ENCODE measurements around the gene RNU1-3.
"Not testable (repeated sequence)": the region's sequence is repeated elsewhere in the genome, so short reads cannot be mapped to it uniquely, and the experiment has no call there.

RNU1-3 gene

GRCh38 chr1:16666502-16667413, at the start of gene RNU1-3:
RNU1-3 (minus strand) TSS chr1:16666948.
- DNase-seq (ENCODE audit: low read depth in 2 of 2), result not testable (repeated sequence)

DNA sequence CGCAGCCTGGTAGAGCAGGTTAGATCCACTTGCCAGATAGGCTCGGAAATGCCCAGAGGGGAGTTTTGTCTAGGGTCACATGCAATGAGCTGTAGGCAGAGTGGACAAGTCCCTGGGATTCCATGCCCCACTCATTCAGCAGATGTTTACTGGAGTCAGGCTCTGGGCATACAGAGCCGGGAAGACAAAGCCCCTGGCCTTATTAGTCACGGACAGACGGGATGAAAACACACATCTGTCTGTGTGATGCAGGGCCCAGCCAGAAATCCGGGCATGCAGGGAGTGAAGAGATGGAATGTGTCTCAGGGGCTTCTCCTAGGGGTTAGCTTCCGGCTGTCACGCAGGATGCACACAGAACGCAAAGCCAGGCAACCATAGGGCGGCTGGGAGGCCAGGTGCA, 46.7 kb upstream of the RNU1-3 start:
- DNase-seq (ENCODE audit: low read depth in 2 of 2), result not testable (repeated sequence)

- DNase-seq (ENCODE audit: low read depth in 2 of 2), result not testable (repeated sequence)
Measured at GRCh38 chr1:16712984-16713383, 46.2 kb upstream of the RNU1-3 start.

DNA sequence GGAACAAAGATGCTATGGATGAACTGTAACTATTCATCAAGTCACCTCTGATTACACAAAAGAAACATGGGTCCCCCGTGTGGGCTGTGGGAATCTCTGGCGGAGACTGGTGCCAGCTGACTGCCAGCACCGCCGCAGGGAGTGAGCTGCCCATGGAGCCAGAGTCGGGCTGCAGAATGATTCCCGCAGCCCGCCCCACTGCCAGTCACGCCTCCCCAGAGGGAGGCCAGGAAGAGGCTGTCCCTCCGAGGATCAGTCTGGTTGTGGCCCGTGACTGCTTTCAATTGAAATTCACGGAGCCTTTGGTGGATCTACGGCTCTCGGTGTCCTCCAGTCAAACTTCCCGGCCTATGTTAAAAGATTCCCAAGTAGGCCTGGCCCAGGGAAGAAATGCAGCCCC, 45.8 kb upstream of the RNU1-3 start:
- not testable (repeated sequence) for DNase-seq (ENCODE audit: low read depth in 2 of 2)

DNA sequence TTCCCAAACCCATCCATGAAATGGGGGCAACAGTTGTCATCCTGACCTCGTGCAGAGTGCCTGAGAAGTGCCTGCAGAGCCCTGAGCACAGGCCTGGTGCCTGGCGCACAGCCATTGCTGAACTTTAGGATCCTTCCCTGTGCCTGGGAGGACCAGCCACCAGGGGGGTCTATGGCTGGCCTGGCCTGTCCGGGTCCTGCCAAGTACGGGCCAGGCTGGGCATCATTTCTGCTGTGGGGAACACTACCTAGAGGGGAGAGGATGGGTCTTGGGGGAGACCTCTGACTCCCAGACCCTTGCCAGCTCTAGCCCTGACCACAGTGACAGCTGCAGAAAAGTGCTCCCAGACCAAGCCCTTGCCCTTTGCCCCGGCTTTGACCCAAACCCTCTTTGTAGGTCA, 45.4 kb upstream of the RNU1-3 start:
- not testable (repeated sequence) for DNase-seq (ENCODE audit: low read depth in 2 of 2)

DNA sequence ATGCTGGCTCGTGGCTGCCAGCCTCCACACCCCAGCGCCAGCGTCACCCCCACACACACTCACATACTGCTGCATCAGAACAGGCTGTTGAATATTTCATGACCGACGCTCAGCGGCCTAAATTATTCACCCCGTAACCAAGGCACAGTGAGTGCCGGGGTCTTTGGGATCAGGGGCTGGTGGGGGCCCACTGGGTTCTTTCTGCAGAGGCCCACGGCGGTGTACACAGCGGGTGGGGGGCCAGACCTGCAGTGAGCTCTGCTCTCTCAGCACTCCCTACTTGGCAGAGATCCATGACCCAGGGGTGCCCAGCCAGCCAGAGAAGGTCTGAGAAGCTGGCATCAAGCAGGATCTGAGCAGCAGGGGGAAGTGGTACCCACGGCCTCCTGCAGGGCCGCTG, 43.9 kb upstream of the RNU1-3 start:
- DNase-seq (ENCODE audit: low read depth in 2 of 2), result not testable (repeated sequence)

GRCh38 chr1:16709659-16710087, 42.9 kb upstream of the RNU1-3 start:
- DNase-seq (ENCODE audit: low read depth in 2 of 2), result not testable (repeated sequence)

DNA sequence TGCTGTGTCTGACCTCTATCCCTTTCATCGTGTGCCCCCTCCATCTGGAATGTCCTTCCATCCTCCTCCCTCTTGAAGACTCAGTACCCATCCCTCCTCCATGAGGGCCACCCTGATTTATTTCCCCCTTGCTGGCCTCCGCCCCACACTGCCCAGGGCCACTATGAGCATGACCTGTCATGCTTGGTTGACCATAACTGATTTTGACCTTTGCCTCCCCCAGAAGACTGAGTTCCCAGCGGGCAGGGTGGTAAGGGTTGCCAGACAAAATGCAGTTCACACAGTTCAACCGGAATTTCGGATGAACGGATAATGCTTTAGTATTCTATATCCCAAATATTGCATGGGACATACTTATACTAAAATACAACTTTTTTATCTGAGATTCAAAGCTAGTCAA, 42.0 kb upstream of the RNU1-3 start:
- not testable (repeated sequence) for DNase-seq (ENCODE audit: low read depth in 2 of 2)

DNA sequence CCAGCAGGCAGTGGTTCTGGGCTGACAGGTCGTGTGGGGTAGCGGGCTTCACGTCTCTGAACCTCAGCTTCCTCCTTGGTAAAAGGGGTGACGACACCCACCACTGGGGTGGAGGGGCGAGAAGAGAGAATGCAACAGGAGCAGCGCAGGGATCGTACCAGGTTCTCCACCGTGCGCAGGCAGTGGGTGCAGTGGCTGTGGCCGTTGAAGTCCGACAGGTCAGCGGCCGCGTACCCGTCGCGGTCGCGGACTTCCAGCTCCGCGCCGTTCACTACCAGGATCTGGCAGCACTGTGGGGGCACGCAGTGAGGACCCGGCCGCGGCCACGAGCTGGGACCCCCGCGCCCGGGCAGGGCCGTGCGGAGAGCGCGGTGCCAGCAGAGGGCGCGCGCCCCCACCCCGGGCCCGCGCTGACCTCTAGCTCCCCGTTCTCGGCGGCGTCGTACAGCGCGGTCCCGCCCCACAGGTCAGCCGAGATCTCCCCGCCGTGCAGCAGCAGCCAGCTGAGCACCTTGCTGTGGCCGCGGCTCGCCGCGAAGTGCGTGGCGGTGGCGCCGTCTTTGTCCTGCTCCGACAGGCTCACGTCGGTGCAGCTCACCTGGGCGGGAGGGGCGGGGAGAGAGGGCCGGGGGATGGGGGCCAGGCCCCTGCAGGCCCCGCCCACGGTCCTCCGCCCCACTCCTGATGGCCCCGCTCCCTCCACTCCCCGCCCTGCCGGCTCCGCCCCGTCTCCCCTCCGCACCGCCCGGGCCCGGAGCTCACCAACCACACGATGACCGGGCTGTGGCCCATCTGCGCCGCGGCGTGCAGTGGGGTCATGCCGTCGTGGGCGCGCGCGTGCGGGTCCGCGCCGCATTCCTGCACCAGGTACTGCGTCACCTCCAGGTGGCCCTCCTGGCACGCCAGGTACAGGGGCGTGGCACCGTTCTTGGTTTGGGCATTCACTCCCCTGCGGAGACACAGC, 40.7 kb upstream of the RNU1-3 start:
- DNase-seq (ENCODE audit: low read depth in 2 of 2), result not testable (repeated sequence)

GRCh38 chr1:16706302-16706701, 39.6 kb upstream of the RNU1-3 start:
- not testable (repeated sequence) for DNase-seq (ENCODE audit: low read depth in 2 of 2)

DNA sequence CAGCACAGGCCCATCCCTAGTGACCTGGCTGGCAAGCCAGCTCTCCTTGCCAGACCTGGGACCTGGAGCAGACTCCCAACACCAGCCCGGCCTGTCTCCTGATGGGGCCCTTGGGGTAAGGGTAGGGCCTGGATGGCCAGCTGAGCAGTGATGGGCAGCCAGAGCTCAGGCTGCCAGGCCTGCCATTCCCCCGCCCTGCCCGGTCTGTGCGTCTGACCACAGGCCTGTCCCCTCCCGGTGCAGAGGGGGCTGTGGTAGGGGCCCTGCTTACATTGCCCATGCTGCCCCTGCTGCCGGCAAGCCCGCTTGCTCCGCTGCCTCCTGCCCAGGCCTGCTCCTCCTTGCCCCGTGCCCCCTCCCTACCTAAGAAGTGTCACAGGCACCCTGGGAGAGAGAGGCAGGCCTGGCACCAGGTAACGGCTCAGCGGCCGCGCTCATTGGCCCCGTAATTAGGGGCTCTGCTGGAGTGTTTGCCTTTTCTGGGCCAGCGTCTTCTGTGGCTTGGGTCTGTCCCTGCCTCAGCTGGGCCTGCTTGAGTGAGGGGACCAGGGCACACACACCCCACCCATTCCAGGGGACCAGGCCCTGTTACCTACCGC, 37.9 kb upstream of the RNU1-3 start:
- not testable (repeated sequence) for DNase-seq (ENCODE audit: low read depth in 2 of 2)

- DNase-seq (ENCODE audit: low read depth in 2 of 2), result not testable (repeated sequence)
Measured at GRCh38 chr1:16704076-16704475, 37.3 kb upstream of the RNU1-3 start.

DNA sequence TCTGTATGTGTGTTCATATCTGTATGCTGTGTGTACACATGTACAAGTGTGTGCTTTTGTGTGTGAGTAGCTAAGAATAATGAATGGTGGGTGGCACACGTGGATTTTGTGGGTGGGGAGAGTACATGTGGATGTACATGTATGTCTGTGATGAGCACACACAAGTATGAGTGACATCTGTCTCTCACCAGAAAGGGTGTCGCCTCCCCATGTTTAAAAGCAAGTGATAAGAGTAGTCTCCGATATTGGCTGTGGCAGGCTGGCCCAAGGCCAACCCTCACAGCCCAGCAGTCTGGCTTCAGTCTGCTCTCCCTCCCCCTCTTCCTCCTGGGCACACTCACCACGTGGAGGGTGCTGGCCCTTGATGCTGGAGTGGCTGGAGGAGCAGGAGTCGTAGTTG, 36.9 kb upstream of the RNU1-3 start:
- DNase-seq (ENCODE audit: low read depth in 2 of 2), result not testable (repeated sequence)

GRCh38 chr1:16703141-16703540, 36.4 kb upstream of the RNU1-3 start:
- not testable (repeated sequence) for DNase-seq (ENCODE audit: low read depth in 2 of 2)

- DNase-seq (ENCODE audit: low read depth in 2 of 2), result not testable (repeated sequence)
Measured at GRCh38 chr1:16702280-16702679, 35.5 kb upstream of the RNU1-3 start.

DNA sequence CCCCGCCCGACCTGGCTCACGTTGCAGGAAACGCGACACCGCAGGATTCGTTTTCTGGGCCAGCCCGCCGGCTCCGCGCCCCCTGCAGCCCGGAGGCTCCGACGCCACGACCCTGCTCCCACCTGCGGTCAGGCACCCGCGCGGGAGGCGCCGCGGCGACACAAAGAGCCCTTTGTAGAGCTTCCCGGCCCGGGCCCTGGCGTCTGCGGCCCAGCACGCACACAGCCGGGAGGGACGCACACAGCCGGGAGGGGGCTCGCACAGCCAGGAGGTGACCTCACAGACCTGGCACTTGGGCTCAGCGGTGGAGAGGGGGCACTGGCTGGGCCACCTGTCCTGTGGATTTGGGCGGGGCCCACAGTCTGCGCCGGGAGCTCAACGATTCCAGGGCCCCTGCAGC, 34.4 kb upstream of the RNU1-3 start:
- DNase-seq (ENCODE audit: low read depth in 2 of 2), result not testable (repeated sequence)

DNA sequence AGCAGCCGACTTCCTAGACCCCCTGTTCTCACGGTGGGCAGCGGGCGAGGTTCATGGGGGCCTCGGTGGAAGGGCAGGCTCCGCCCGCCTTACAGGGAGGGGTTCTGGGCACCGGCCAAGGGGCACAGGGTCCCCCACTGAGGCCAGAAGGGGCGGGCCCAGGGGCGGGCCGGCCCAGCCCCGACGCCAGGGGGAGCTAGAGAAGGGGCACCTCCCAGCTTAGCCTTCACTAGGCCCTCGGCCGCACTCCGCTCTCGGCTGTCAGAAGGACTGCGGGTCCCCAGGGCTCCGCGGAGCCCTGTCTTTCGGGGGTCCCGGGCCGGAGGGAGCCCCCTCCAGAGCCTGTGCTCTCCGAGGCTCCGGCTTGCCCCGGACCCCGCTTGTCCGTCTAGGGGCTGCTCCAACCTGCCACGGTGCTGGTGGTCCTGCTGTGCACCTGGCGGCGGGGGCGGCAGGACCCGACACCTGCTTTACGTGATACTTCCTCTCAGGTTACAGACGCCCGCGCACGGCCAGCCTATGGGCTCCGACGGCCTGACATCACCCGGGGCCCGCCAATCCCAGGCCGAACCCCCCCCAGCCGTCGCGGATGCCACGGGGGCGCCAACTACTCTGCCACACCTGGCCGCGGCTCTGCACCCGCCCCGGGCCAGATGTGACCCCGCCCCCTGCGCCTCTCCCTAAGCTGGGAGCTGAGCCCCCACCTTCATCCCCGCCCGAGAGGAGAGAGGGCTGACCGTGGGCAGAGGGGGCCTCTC, 33.6 kb upstream of the RNU1-3 start:
- DNase-seq (ENCODE audit: low read depth in 2 of 2), result not testable (repeated sequence)

DNA sequence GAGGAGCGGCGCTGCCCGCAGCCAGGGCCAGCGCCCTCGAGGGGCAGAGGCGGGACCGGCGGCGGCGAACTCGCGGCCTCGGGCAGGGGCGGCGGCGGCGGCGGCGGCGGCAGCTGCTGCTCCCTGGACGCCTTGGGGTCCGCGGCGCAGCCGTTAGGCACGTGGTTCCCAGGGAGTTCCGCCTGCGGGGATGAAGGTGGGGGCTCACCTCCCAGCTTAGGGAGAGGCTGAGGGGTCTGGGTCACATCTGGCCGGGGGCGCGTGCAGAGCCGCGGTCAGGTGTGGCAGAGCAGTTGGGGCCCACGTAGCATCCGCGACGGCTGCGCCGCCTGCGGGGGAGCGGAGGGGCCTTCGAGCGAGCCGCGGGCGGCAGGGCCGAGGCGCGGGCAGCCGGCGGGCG, 32.7 kb upstream of the RNU1-3 start:
- DNase-seq (ENCODE audit: low read depth in 2 of 2), result not testable (repeated sequence)

DNA sequence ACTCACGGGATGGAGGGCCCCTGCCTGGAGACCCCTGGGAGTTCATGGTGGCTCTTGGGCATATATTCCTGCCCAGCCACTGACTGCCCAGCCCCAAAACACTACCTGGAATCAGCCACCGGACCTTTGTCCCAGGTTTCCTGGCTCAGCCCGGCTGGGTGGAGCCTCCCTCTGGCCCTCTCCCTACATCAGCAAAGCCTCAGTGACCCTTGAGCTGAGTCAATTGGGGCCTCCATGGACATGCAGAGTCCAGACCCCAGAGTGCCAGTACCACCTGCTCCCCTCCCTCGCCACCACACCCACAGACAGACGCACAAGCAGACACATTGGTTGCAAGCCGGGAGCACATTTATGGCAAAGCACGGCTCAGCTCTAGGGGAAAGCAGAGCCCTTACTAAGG, 30.4 kb upstream of the RNU1-3 start:
- DNase-seq (ENCODE audit: low read depth in 2 of 2), result not testable (repeated sequence)

- DNase-seq (ENCODE audit: low read depth in 2 of 2), result not testable (repeated sequence)
Measured at GRCh38 chr1:16696507-16697150, 29.9 kb upstream of the RNU1-3 start.

Measured in stimulated activated CD4-positive, alpha-beta T cell treated with anti-CD3 and anti-CD28 coated beads, Interleukin-15, amount 100 ng/mL, for 48 hours (primary cell).